HG03457 (cell line): Measurements from ENCODE around the gene PRR3.
"Not testable (repeated sequence)": the region's sequence is repeated elsewhere in the genome, so short reads cannot be mapped to it uniquely, and the experiment has no call there.

Experiments
- ATAC-seq: cut with Tn5 transposase; IDR thresholded peaks from one replicate; pipeline ENCODE4 v1.9.1; 2021; ENCODE audit warnings: moderate number of reproducible peaks; ENCODE audit not compliant: unreplicated experiment

Gene PRR3, protein sequence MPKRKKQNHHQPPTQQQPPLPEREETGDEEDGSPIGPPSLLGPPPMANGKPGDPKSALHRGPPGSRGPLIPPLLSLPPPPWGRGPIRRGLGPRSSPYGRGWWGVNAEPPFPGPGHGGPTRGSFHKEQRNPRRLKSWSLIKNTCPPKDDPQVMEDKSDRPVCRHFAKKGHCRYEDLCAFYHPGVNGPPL

GRCh38 chr6:30556906-30557682, at the start of gene PRR3:
Gene PRR3, plus strand, starts transcription at chr6:30557295. Its CDS starts 50 bp downstream, at chr6:30557345.
- ATAC-seq: peak; percentile 39

DNA sequence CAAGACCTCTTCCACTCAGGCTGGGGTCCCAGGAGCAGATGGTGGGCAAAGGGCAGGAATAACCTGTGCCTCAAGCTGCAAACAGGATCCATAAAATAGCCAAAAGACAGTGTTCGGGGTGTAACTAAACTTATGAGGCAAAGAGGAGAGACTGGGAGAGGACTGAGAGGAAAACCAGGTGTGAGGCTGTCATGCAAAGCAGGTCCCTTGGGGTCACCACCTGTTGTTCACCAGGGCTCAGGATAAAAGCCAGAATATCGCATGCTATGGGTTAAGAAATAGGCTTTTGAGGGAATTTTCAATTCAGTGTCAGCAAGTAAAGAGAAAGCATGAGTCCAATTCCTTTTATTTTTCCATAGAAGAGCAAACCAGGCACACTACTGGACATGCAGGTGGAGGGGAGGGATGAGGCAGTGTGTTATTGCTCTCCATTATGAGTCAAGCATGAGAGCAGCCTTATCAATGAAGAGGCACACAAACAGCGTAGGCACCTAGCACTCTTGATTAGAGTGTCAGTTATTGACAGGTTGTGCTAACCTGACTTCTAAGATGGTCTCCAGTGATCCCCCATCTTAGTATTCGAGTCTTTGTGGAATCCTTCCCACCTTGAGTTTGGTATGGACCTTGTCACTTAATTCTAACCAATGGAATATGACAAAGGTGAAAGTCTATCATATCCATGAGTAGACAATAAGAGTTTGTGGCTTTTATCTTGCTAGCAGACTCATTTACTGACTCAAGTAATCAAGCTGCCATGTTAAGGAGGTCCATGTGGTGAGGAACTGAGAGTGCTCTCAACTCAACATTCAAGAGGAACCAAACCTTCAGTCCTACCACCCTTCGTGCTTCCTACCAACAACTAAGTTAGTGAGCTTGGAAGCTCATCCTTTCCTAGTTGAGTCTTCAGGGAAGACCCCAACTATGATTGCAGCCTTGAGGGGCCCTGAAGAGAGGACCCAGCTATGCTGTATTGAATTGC, 49.0 kb upstream of the PRR3 start:
- no peak for ATAC-seq

DNA sequence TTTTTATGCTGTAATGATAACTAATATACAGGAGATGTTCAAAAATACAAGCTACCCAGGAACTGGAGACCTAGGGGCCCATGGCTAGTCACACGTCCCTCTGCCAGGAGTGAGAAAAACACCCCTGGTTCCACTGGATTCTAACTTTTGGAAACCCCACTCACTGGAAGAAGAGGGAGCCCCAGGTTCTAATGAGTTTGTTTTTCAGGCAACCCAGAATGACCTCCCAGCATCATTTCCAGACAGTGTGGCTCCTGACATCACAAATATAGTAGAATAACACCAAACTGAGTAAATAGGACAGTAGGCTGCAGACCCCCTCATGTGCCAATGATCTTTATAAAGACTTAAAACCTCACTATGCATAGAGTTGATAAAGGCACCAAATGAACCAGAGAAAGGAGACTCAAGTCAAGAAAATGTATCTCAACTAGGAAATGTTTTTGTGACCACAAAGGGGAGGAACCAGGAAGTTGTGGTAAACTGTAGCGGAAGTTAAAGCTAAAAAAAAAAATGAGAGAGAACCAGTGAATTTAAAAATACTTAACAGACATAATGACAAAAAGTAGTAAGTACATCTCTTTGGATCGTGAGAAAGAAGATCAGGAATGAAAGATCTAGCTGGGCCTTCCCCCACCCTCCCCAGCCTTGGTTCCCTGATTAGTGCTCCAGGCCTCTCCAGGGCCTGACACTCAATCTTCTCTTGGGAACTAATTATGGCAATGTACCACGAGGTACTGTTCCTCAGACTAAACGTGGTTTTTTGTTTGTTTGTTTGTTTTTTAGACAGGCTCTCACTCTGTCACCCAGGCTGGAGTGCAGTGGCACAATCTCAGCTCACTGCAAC, 48.0 kb upstream of the PRR3 start:
- no peak for ATAC-seq

DNA sequence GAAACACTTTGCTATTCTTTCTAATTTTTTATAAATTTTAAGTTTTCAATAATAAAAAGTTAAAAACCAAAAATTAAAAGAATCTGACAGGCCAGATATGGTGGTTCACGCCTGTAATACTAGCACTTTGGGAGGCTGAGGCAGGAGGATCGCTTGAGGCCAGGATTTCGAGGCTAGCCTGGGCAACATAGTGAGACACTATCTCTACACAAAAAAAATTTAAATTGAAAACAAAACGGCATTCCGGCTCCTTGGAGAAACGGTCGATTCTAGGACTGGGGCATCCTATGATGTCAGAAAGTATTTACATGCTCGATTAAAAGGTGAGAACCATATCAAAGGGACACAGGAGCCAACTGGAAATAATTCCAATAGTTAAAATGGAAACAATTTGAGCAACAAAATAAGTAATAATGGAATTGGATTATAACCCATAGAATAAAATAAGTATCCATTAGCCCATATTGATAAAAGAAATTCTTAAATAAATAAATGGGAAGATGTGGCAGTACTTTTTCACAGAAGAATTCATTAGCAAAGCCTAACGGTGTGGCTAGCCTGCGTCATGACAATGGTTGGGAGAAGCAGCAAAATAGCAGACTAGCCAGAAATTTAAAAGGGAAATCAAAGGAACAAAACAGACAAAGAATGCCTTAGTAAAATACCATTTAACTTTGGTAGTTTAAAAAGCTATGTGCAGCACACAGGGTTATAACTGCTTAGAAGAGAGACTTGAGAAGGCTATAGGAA, 46.5 kb upstream of the PRR3 start:
- no peak for ATAC-seq

GRCh38 chr6:30511169-30511546, 45.9 kb upstream of the PRR3 start:
- no peak for ATAC-seq

GRCh38 chr6:30513451-30513850, 43.6 kb upstream of the PRR3 start:
- no peak for ATAC-seq

DNA sequence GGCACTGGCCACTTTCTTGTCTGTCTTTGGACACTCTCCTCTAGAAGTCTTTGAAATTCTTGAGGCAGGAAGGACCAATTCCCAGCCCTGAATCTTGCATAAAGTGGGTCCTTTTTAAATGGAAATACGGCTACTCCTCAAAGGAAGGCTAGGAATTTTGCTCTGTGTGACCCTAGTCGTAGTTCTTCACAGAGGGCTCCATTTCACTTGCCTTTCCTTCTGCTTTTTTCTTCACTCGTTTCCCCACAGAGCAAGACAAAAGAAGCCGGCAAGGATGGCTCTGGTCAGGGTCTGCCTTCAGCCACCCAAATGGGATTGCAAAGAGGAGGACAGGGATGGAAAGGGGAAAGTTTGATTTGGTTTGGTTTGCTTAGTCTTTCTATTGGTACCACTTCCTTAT, 42.0 kb upstream of the PRR3 start:
- ATAC-seq: no peak

- no peak for ATAC-seq
Measured at GRCh38 chr6:30515944-30516753, 40.9 kb upstream of the PRR3 start.

- ATAC-seq: not testable (repeated sequence)
Measured at GRCh38 chr6:30516754-30517076, 40.4 kb upstream of the PRR3 start.

- ATAC-seq: not testable (repeated sequence)
Measured at GRCh38 chr6:30517767-30518504, 39.2 kb upstream of the PRR3 start.

DNA sequence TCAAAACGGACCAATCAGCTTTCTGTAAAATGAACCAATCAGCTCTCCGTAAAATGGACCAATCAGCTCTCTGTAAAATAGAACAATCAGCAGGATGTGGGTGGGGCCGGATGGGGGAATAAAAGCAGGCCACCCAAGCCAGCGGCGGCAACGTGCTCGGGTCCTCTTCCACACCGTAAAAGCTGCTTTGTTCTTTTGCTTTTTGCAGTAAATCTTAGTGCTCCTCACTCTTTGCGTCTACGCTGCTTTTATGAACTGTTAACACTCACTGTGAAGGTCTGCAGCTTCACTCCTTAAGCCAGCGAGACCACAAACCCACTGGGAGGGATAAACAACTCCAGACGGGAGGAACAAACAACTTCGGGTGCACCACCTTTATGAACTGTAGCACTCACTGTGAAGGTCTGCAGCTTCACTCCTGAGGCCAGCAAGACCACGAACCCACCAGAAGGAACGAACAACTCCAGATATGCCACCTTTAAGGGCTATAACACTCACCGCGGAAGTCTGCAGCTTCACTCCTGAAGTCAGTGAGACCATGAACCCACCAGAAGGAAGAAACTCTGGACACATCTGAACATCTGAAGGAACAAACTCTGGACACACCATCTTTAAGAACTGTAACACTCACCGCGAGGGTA, 38.5 kb upstream of the PRR3 start:
- ATAC-seq: not testable (repeated sequence)

DNA sequence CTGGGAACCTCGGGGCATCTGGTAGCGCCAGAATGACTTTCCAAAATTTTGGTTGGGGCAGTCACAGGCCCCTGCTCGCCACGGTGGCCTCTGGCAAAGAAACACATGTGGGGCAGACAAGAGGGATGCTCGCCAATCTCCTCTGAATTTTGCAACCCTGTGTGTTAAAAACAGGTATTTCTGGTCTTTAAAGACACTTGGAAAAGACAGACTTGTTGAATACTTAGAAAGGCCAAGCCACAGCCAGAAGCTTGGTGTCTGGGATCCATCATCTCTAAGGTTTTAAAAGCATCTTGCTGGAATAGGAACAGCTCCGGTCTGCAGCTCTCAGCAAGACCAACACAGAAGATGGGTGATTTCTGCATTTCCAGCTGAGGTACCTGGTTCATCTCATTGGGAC, 36.6 kb upstream of the PRR3 start:
- no peak for ATAC-seq

GRCh38 chr6:30521082-30521481, 36.0 kb upstream of the PRR3 start:
- ATAC-seq: not testable (repeated sequence)

DNA sequence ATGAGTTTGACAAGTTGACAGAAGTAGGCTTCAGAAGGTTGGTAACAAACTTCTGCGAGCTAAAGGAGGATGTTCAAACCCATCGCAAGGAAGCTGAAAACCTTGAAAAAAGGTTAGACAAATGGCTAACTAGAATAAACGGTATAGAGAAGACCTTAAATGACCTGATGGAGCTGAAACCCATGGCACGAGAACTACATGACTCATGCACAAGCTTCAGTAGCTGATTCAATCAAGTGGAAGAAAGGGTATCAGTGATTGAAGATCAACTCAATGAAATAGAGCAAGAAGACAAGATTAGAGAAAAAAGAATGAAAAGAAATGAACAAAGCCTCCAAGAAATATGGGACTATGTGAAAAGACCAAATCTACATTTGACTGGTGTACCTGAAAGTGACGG, 35.1 kb upstream of the PRR3 start:
- ATAC-seq: not testable (repeated sequence)

GRCh38 chr6:30526444-30526843, 30.7 kb upstream of the PRR3 start:
- not testable (repeated sequence) for ATAC-seq

DNA sequence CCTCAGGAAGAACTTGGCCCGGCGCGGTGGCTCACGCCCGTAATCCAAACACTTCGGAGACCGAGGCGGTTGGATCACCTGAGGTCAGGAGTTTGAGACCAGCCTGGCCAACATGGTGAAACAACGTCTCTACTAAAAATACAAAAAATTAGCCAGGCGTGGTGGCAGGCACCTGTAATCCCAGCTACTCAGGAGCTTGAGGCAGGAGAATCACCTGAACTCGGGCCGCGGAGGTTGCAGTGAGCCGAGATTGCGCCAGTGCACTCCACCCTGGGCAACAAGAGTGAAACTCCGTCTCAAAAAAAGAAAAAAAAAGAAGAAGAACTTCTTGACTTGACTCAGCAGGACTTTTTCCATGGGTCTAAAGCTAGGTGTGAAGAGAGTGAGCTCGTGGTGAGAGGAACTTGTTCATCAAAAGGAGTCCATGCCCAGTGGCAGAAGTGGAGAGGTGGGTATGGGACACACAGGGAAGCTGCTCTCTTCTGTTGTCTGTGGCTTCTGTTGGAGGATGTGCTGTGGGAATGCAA, 27.7 kb upstream of the PRR3 start:
- not testable (repeated sequence) for ATAC-seq

- ATAC-seq: no peak
Measured at GRCh38 chr6:30530014-30530413, 27.1 kb upstream of the PRR3 start.
